Activated T-cell treated with anti-CD3 and anti-CD28 coated beads, Interleukin-2, amount 50 U/mL, for 24 hours (primary cell): ENCODE data around the gene HELQ.

ENCODE experiments used
- DNase-seq: peaks from one replicate; pipeline ENCODE4 v3.0.0-alpha.2; 2020
- H3K27ac Mint-ChIP-seq: 2 replicates; pipeline ENCODE4 v1.8.0; 2020; ENCODE audit warnings: mild to moderate bottlenecking, mixed read lengths
- H3K27me3 Mint-ChIP-seq: 2 replicates; pipeline ENCODE4 v1.8.0; 2020; ENCODE audit warnings: mixed read lengths
- H3K36me3 Mint-ChIP-seq: 2 replicates; pipeline ENCODE4 v1.8.0; 2020; ENCODE audit warnings: low read depth, mixed read lengths
- H3K4me1 Mint-ChIP-seq: 2 replicates; pipeline ENCODE4 v1.8.0; 2020; ENCODE audit warnings: low read depth, mixed read lengths
- H3K4me3 Mint-ChIP-seq: 2 replicates; pipeline ENCODE4 v1.8.0; 2020; ENCODE audit warnings: mild to moderate bottlenecking, moderate library complexity, mixed read lengths
- H3K9me3 Mint-ChIP-seq: 2 replicates; pipeline ENCODE4 v1.8.0; 2020; ENCODE audit warnings: mixed read lengths

Gene HELQ

GRCh38 chr4:83392562-83392961 lies 63.1 kb downstream of the HELQ start:
- Mint-ChIP-seq H3K4me1 (peaks cover 9% of the 10 kb centered on the region), H3K36me3 (peaks cover 2% of the 10 kb centered on the region), H3K9me3 (no peaks in the 10 kb centered on the region), H3K27me3 (no peaks in the 10 kb centered on the region), H3K27ac (no peak overlapping the region), H3K4me3 (no peak overlapping the region)
- DNase-seq: no peak

- H3K27ac Mint-ChIP-seq: no peak overlapping the region
- H3K36me3 Mint-ChIP-seq: no peaks in the 10 kb centered on the region
- DNase-seq: no peak
- no peak overlapping the region for H3K4me3 Mint-ChIP-seq
- H3K27me3 Mint-ChIP-seq: no peaks in the 10 kb centered on the region
- peaks cover 9% of the 10 kb centered on the region for H3K4me1 Mint-ChIP-seq
- H3K9me3 Mint-ChIP-seq: no peaks in the 10 kb centered on the region
Observed at GRCh38 chr4:83390944-83391343, 64.7 kb downstream of the HELQ start.

GRCh38 chr4:83389756-83390505 lies 65.7 kb downstream of the HELQ start:
- H3K4me1 Mint-ChIP-seq: peaks cover 9% of the 10 kb centered on the region
- H3K9me3 Mint-ChIP-seq: no peaks in the 10 kb centered on the region
- no peak overlapping the region for H3K27ac Mint-ChIP-seq
- no peaks in the 10 kb centered on the region for H3K27me3 Mint-ChIP-seq
- H3K4me3 Mint-ChIP-seq: no peak overlapping the region
- DNase-seq: no peak
- no peaks in the 10 kb centered on the region for H3K36me3 Mint-ChIP-seq

DNA sequence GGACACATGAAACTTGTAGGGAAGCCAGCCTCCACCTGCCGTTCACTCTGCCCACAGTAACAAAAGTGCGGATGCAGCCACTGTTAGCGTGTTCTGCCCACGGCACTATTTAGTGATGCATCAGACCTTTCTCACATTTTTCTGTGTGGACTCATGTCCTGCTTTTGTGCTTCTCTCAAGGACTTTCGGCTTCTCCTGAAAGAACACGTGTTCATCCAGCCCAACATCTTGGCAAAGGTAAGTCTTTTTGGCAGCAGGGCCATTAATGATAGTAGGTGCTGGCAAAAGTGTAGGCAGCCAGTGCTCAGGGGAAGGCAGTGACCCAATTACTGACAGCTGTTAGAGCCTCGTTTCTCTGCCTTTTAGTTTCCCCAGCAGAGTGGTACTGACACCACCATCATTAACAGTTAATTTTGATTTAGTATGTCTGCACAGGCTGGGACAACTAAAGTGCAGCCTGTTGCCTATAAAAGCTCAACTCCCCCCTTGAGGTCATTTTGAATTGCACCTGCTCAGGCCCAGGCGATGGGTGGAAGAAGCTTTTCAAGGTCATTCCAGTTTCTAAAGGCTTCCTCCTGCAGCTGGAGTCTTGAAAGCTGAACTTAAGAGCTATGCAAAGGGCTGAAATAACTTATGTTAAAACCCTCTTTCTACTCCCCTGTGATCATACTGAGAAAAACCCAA lies 66.4 kb downstream of the HELQ start:
- no peaks in the 10 kb centered on the region for H3K27me3 Mint-ChIP-seq
- no peak overlapping the region for H3K27ac Mint-ChIP-seq
- no peaks in the 10 kb centered on the region for H3K9me3 Mint-ChIP-seq
- no peaks in the 10 kb centered on the region for H3K36me3 Mint-ChIP-seq
- peaks cover 9% of the 10 kb centered on the region for H3K4me1 Mint-ChIP-seq
- DNase-seq: no peak
- H3K4me3 Mint-ChIP-seq: no peak overlapping the region

DNA sequence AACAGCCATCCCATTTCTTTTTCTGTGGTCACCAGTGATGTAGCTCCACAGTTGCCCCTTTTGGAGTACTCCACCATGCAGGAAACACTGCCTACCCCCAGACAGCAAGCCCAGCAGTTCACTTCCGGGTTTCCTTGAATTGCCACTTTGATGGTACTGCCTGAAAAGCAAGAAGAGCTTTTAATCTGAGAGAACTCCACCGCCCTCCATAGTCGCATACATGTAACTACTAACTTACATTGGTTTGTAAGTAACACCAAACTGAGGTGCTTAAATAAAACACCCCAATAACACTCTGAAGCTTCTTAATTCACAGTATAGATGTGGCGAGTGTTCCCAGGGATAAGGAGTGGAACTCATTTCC lies 67.3 kb downstream of the HELQ start:
- no peak overlapping the region for H3K4me3 Mint-ChIP-seq
- H3K4me1 Mint-ChIP-seq: peaks cover 9% of the 10 kb centered on the region
- H3K36me3 Mint-ChIP-seq: no peaks in the 10 kb centered on the region
- no peaks in the 10 kb centered on the region for H3K9me3 Mint-ChIP-seq
- DNase-seq: no peak
- H3K27me3 Mint-ChIP-seq: no peaks in the 10 kb centered on the region
- peak overlapping the region; percentile 24 for H3K27ac Mint-ChIP-seq

- peaks cover 10% of the 10 kb centered on the region for H3K4me1 Mint-ChIP-seq
- no peak overlapping the region for H3K4me3 Mint-ChIP-seq
- no peaks in the 10 kb centered on the region for H3K27me3 Mint-ChIP-seq
- peak overlapping the region; percentile 24 for H3K27ac Mint-ChIP-seq
- no peak for DNase-seq
- H3K36me3 Mint-ChIP-seq: no peaks in the 10 kb centered on the region
- H3K9me3 Mint-ChIP-seq: no peaks in the 10 kb centered on the region
Observed at GRCh38 chr4:83387476-83388312, 67.9 kb downstream of the HELQ start.

DNA sequence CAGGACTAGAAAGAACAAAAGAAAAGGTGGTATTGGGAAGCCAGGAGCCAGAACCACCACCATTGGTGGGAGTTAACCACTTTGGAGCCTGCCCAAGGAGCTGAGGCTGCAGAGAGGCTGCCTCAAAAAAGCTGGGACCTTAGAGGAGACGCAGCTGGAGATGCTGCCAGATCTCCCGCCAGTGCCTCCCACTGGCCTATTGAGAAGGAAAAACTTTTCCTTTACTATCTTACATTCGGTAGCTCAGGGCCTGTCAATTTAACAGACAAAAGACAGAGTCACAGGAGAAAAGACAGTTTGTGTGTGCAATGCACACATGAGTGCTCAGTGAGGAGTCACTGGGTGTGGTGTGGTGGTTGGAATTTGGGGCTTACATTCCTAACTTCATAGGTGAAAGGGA lies 68.6 kb downstream of the HELQ start:
- Mint-ChIP-seq H3K27ac (no peak overlapping the region), H3K4me1 (peaks cover 13% of the 10 kb centered on the region), H3K27me3 (no peaks in the 10 kb centered on the region), H3K36me3 (no peaks in the 10 kb centered on the region), H3K4me3 (no peak overlapping the region), H3K9me3 (no peaks in the 10 kb centered on the region)
- DNase-seq: no peak

GRCh38 chr4:83382850-83383249 lies 72.8 kb downstream of the HELQ start:
- no peak for DNase-seq
- Mint-ChIP-seq H3K27ac (no peak overlapping the region), H3K27me3 (no peaks in the 10 kb centered on the region), H3K4me3 (no peak overlapping the region), H3K4me1 (peaks cover 5% of the 10 kb centered on the region), H3K36me3 (peaks cover 4% of the 10 kb centered on the region), H3K9me3 (peaks cover 12% of the 10 kb centered on the region)

- Mint-ChIP-seq H3K4me1 (peaks cover 4% of the 10 kb centered on the region), H3K27me3 (peaks cover under 1% of the 10 kb centered on the region), H3K27ac (no peak overlapping the region), H3K4me3 (no peak overlapping the region), H3K36me3 (peaks cover 8% of the 10 kb centered on the region), H3K9me3 (peaks cover 19% of the 10 kb centered on the region)
- DNase-seq: no peak
Observed at GRCh38 chr4:83381173-83381572, 74.5 kb downstream of the HELQ start.

DNA sequence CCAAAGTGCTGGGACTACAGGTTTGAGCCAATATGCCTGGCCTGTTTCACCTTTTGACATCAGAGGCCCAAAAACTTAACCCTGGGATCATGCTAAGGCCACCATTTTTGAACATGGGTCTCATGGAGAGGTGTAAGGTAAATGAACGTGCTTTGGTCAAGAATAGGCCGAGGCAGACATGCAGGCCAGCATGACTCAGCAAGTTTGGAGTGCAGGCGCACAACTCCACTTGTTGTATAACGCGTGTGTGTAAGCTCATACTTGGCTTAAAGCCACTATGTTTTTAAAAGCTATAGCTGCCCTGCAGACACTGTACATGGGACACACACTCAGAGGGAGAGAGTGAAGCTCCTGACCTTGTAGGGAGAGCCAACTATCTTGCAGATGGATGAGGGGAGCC lies 77.2 kb downstream of the HELQ start:
- peaks cover 8% of the 10 kb centered on the region for H3K36me3 Mint-ChIP-seq
- H3K4me1 Mint-ChIP-seq: peaks cover 4% of the 10 kb centered on the region
- H3K4me3 Mint-ChIP-seq: no peak overlapping the region
- peaks cover 19% of the 10 kb centered on the region for H3K9me3 Mint-ChIP-seq
- H3K27ac Mint-ChIP-seq: no peak overlapping the region
- DNase-seq: no peak
- H3K27me3 Mint-ChIP-seq: peaks cover 6% of the 10 kb centered on the region

DNA sequence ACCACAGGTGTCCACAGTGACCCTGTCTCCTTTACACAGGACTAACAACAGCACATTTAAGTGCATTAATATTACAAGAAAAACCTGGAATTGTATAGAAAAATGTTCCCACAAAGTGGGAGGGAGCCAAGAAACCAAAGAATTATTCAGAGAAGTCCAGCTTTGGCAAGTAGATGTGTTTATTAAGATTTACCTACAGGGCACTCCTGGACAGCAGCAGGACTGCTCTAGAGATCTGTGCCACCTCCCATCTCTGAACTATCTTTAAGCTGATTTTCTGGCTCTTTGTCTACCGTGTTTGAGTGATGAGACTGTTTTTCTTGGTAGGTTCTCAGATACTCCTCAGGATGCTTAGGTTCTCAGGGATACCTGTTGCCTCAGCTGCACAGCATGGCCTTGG lies 82.7 kb downstream of the HELQ start:
- H3K4me3 Mint-ChIP-seq: no peak overlapping the region
- H3K4me1 Mint-ChIP-seq: peaks cover 6% of the 10 kb centered on the region
- peaks cover 4% of the 10 kb centered on the region for H3K36me3 Mint-ChIP-seq
- DNase-seq: no peak
- no peak overlapping the region for H3K27ac Mint-ChIP-seq
- H3K27me3 Mint-ChIP-seq: peaks cover 6% of the 10 kb centered on the region
- peaks cover 7% of the 10 kb centered on the region for H3K9me3 Mint-ChIP-seq

- Mint-ChIP-seq H3K4me1 (peaks cover 6% of the 10 kb centered on the region), H3K4me3 (no peak overlapping the region), H3K27me3 (peaks cover 6% of the 10 kb centered on the region), H3K9me3 (no peaks in the 10 kb centered on the region), H3K36me3 (no peaks in the 10 kb centered on the region), H3K27ac (no peak overlapping the region)
- DNase-seq: no peak
Observed at GRCh38 chr4:83371936-83372335, 83.7 kb downstream of the HELQ start.

DNA sequence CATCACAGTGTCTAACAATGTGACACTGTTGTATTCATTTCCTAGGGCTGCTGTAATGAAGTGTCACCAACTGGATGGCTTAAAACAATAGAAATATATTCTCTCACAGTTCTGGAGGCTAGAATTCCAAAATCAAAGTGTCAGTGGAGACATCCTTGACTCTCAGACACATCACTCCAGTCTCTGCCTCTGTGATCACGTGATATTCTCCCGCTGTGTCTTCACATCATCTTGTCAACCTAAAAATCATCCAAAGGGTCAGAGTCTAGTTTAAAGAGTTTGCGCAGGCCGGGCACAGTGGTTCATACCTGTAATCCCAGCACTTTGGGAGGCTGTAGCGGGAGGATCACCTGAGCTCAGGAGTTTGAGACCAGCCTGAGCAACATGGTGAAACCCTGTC lies 84.4 kb downstream of the HELQ start:
- H3K9me3 Mint-ChIP-seq: no peaks in the 10 kb centered on the region
- peaks cover 6% of the 10 kb centered on the region for H3K27me3 Mint-ChIP-seq
- H3K36me3 Mint-ChIP-seq: no peaks in the 10 kb centered on the region
- no peak overlapping the region for H3K4me3 Mint-ChIP-seq
- DNase-seq: no peak
- H3K4me1 Mint-ChIP-seq: peaks cover 6% of the 10 kb centered on the region
- H3K27ac Mint-ChIP-seq: no peak overlapping the region

- H3K27ac Mint-ChIP-seq: no peak overlapping the region
- H3K9me3 Mint-ChIP-seq: no peaks in the 10 kb centered on the region
- peaks cover 6% of the 10 kb centered on the region for H3K4me1 Mint-ChIP-seq
- no peak overlapping the region for H3K4me3 Mint-ChIP-seq
- DNase-seq: no peak
- H3K27me3 Mint-ChIP-seq: no peaks in the 10 kb centered on the region
- H3K36me3 Mint-ChIP-seq: no peaks in the 10 kb centered on the region
Observed at GRCh38 chr4:83370640-83370906, 85.0 kb downstream of the HELQ start.
